Panc1 (cell line): ENCODE results near the gene PIGS. TPM values are rescaled to one million over a fixed set of nuclear protein-coding genes. Genes with fewer than 3 reads are reported as not detected.

Experiments used
- ATAC-seq: fragments of 200-7000 bp; cut with Tn5 transposase; 2 replicates; pipeline ENCODE4 v1.9.1; 2020; ENCODE audit warnings: mild to moderate bottlenecking, moderate library complexity
- BruUV-seq: library from RNA; stranded (reverse); fragments of 400-500 nt; replicated peaks from 2 replicates; lab custom pipeline; 2021; lab: Mats Ljungman, UMichigan
- CTCF ChIA-PET: fragments of 300-600 bp; sonication (Branson Sonifier 250); formaldehyde crosslinking; loops from one replicate; lab custom pipeline; 2022; ENCODE audit warnings: antibody characterized with exemption; lab: Charles Lee
- POLR2A ChIA-PET: fragments of 300-600 bp; sonication (Branson Sonifier 250); formaldehyde crosslinking; loops from one replicate; lab custom pipeline; 2022; ENCODE audit warnings: antibody characterized with exemption; lab: Charles Lee
- DNase-seq: peaks from one replicate; pipeline ENCODE4 v3.0.0-alpha.2; 2010; ENCODE audit warnings: low read depth, low spot score
- H3K27ac ChIP-seq: 2 replicates; pipeline ENCODE4 v1.5.1; 2011; ENCODE audit warnings: mild to moderate bottlenecking, low read length, inconsistent platforms
- H3K27me3 ChIP-seq: fragments of 200-500 bp; sonication (Bioruptor generic); 2 replicates; pipeline ENCODE4 v1.6.0; 2014; ENCODE audit warnings: low read length, inconsistent platforms; ENCODE audit not compliant: control insufficient read depth, insufficient read depth
- H3K36me3 ChIP-seq: fragments of 200-500 bp; sonication (Bioruptor generic); 2 replicates; pipeline ENCODE4 v1.5.1; 2014; ENCODE audit warnings: inconsistent platforms, mild to moderate bottlenecking, low read length, moderate library complexity; ENCODE audit not compliant: control insufficient read depth, insufficient read depth
- H3K4me1 ChIP-seq: 2 replicates; pipeline ENCODE4 v1.5.1; 2011; ENCODE audit warnings: inconsistent platforms, mild to moderate bottlenecking, low read length, moderate library complexity; ENCODE audit not compliant: control insufficient read depth, insufficient read depth
- H3K4me3 ChIP-seq, 2 experiments: 2 replicates each; pipeline ENCODE4 v1.5.1; 2011 to 2012; ENCODE audit warnings: low read depth in 2 of 2, low read length in 2 of 2, mild to moderate bottlenecking in 2 of 2, inconsistent platforms in 1 of 2, moderate library complexity in 1 of 2
- H3K9me3 ChIP-seq: fragments of 200-500 bp; sonication (Bioruptor generic); 2 replicates; pipeline ENCODE4 v1.5.1; 2014; ENCODE audit warnings: low read depth, mild to moderate bottlenecking, inconsistent platforms, low read length, moderate library complexity; ENCODE audit not compliant: control insufficient read depth, insufficient read depth
- CTCF ChIP-seq: fragments of 450-650 bp; IDR thresholded peaks from 2 replicates; pipeline ENCODE4 v1.5.1; 2017; ENCODE audit warnings: mild to moderate bottlenecking
- POLR2AphosphoS5 ChIP-seq: IDR thresholded peaks from 2 replicates; pipeline ENCODE4 v1.6.1; 2012; ENCODE audit warnings: mild to moderate bottlenecking, low read depth, low read length, moderate library complexity
- REST ChIP-seq, 2 experiments: IDR thresholded peaks; 2 replicates each; pipeline ENCODE4 v1.6.1; 2011 to 2012; ENCODE audit warnings: low read depth in 2 of 2, control low read depth in 1 of 2, low read length in 1 of 2, mild to moderate bottlenecking in 1 of 2, moderate library complexity in 1 of 2; ENCODE audit not compliant: insufficient read depth in 1 of 2
- SIN3A ChIP-seq: IDR thresholded peaks from 2 replicates; pipeline ENCODE4 v1.6.1; 2012; ENCODE audit warnings: low read depth, mild to moderate bottlenecking, low read length, moderate library complexity, borderline replicate concordance; ENCODE audit not compliant: insufficient read depth
- TCF7L2 ChIP-seq: IDR thresholded peaks from 2 replicates; pipeline ENCODE4 v1.6.1; 2011; ENCODE audit warnings: mild to moderate bottlenecking, low read depth, low read length, inconsistent platforms
- in situ Hi-C: cut with HindIII; loops from 2 replicates; pipeline ENCODE4 v1.10.0; 2016; ENCODE audit warnings: low sequenced_read_pairs, low pct_unique_long_range_greater_than_20kb
- intact Hi-C: fragments of 100-400 bp; cut with micrococcal nuclease; formaldehyde crosslinking; loops from one replicate; pipeline ENCODE4 v1.10.0; 2022; ENCODE audit not compliant: unreplicated experiment
- total RNA-seq: library from RNA; stranded (reverse); gene quantifications from one replicate; pipeline ENCODE4 v1.2.1, GENCODE V29; 2021; ENCODE audit not compliant: unreplicated experiment

The PIGS gene
- total RNA-seq, 1 experiment from 2014 or later: 78.8 TPM

- in situ Hi-C loops: no loop called here
- CTCF ChIA-PET: no interaction called here
- peaks cover 6% of the 10 kb centered on the region; the same call in 1 of the 2 replicates for H3K27me3 ChIP-seq
- H3K4me1 ChIP-seq: no peaks in the 10 kb centered on the region
- intact Hi-C loops: no loop called here
- ATAC-seq: no peak
- H3K9me3 ChIP-seq: no peaks in the 10 kb centered on the region
- DNase-seq: no peak
- no peak for TF ChIP-seq POLR2AphosphoS5
- POLR2A ChIA-PET: no interaction called here
- H3K27ac ChIP-seq: no peak overlapping the region
- no TSS peak for BruUV-seq
- H3K36me3 ChIP-seq: no peaks in the 10 kb centered on the region
- no peak overlapping the region for H3K4me3 ChIP-seq
These were observed 63.1 kb downstream of the PIGS start for GRCh38 chr17:28508211-28508724.

GRCh38 chr17:28507567-28508203, 63.6 kb downstream of the PIGS start:
- intact Hi-C loops (no loop called here), in situ Hi-C loops (no loop called here)
- no peak for DNase-seq
- Histone ChIP-seq H3K4me3 (no peak overlapping the region), H3K36me3 (no peaks in the 10 kb centered on the region), H3K9me3 (no peaks in the 10 kb centered on the region), H3K27me3 (peaks cover 6% of the 10 kb centered on the region), H3K27ac (no peak overlapping the region), H3K4me1 (no peaks in the 10 kb centered on the region)
- TF ChIP-seq CTCF (no peak), TCF7L2 (no peak), REST (IDR thresholded peaks at IDR 0.05; ENCODE audit: insufficient read depth in 1 of 2, low read depth in 2 of 2, low read length in 1 of 2) (no peak), POLR2AphosphoS5 (no peak), SIN3A (no peak)
- no TSS peak for BruUV-seq
- ATAC-seq: peak; percentile 20; the same call in 1 of the 2 replicates
- POLR2A ChIA-PET: no interaction called here
- CTCF ChIA-PET: no interaction called here

GRCh38 chr17:28506763-28507487, 64.4 kb downstream of the PIGS start:
- no peak overlapping the region for H3K4me3 ChIP-seq
- intact Hi-C loops (no loop called here), in situ Hi-C loops (no loop called here)
- no peaks in the 10 kb centered on the region for H3K36me3 ChIP-seq
- H3K4me1 ChIP-seq: no peaks in the 10 kb centered on the region
- no peak for TF ChIP-seq TCF7L2
- no peak for TF ChIP-seq REST (IDR thresholded peaks at IDR 0.05; ENCODE audit: insufficient read depth in 1 of 2, low read depth in 2 of 2, low read length in 1 of 2)
- no peak overlapping the region for H3K27ac ChIP-seq
- DNase-seq (no peak), ATAC-seq (no peak)
- ChIA-PET POLR2A (no interaction called here), CTCF (no interaction called here)
- H3K27me3 ChIP-seq: peaks cover 6% of the 10 kb centered on the region
- no peaks in the 10 kb centered on the region for H3K9me3 ChIP-seq
- BruUV-seq: no TSS peak
